Osteoblast (primary cell): Measurements from ENCODE around the gene CCDC85A. TPM values are rescaled to one million over a fixed set of nuclear protein-coding genes. Genes with fewer than 3 reads are reported as not detected.

Source experiments
- DNase-seq: peaks from one replicate; pipeline ENCODE4 v3.0.0; 2011; ENCODE audit warnings: low spot score, mixed read lengths; ENCODE audit not compliant: insufficient read length; ENCODE audit errors: missing footprints
- H2AFZ ChIP-seq: 2 replicates; pipeline ENCODE4 v1.6.0; 2011; ENCODE audit warnings: mild to moderate bottlenecking, low read length
- H3K27ac ChIP-seq: 2 replicates; pipeline ENCODE4 v1.5.1; 2011; ENCODE audit warnings: mild to moderate bottlenecking, low read depth, low read length, moderate library complexity
- H3K27me3 ChIP-seq: 2 replicates; pipeline ENCODE4 v1.6.0; 2012; ENCODE audit warnings: mild to moderate bottlenecking, control low read depth, inconsistent platforms, low read length, moderate library complexity; ENCODE audit not compliant: insufficient read depth
- H3K36me3 ChIP-seq: 2 replicates; pipeline ENCODE4 v1.5.1; 2011; ENCODE audit warnings: mild to moderate bottlenecking, low read length, control low read depth, moderate library complexity; ENCODE audit not compliant: insufficient read depth
- H3K4me1 ChIP-seq: 2 replicates; pipeline ENCODE4 v1.5.1; 2011; ENCODE audit warnings: mild to moderate bottlenecking, low read length, control low read depth, moderate library complexity; ENCODE audit not compliant: insufficient read depth
- H3K4me2 ChIP-seq: 2 replicates; pipeline ENCODE4 v1.6.0; 2011; ENCODE audit warnings: mild to moderate bottlenecking, low read length; ENCODE audit not compliant: insufficient read depth
- H3K4me3 ChIP-seq: fragments of 200-600 bp; sonication (generic); 3 replicates; pipeline ENCODE4 v1.5.1; 2012; ENCODE audit warnings: mild to moderate bottlenecking, low read length, inconsistent platforms; ENCODE audit not compliant: insufficient read depth
- H3K79me2 ChIP-seq: 2 replicates; pipeline ENCODE4 v1.6.0; 2012; ENCODE audit warnings: mild to moderate bottlenecking, low read length, control low read depth, inconsistent platforms; ENCODE audit not compliant: insufficient read depth
- H3K9me3 ChIP-seq: 2 replicates; pipeline ENCODE4 v1.5.1; 2011; ENCODE audit warnings: low read depth, low read length, control low read depth
- H4K20me1 ChIP-seq: 2 replicates; pipeline ENCODE4 v1.6.0; 2012; ENCODE audit warnings: mild to moderate bottlenecking, low read length, control low read depth; ENCODE audit not compliant: insufficient read depth
- total RNA-seq: library from RNA; depleted of rRNA; stranded (reverse); fragments of >200 nt; gene quantifications from 2 replicates; pipeline ENCODE4 v1.2.3, GENCODE V29; 2012
- TF ChIP-seq, protein P1 (sequence below): IDR thresholded peaks from 2 replicates; pipeline ENCODE4 v1.5.1; 2011; ENCODE audit warnings: mild to moderate bottlenecking, low read depth, low read length, moderate library complexity; ENCODE audit errors: extremely low read depth

Gene CCDC85A
- total RNA-seq, 1 donor: 0.72 TPM

DNA sequence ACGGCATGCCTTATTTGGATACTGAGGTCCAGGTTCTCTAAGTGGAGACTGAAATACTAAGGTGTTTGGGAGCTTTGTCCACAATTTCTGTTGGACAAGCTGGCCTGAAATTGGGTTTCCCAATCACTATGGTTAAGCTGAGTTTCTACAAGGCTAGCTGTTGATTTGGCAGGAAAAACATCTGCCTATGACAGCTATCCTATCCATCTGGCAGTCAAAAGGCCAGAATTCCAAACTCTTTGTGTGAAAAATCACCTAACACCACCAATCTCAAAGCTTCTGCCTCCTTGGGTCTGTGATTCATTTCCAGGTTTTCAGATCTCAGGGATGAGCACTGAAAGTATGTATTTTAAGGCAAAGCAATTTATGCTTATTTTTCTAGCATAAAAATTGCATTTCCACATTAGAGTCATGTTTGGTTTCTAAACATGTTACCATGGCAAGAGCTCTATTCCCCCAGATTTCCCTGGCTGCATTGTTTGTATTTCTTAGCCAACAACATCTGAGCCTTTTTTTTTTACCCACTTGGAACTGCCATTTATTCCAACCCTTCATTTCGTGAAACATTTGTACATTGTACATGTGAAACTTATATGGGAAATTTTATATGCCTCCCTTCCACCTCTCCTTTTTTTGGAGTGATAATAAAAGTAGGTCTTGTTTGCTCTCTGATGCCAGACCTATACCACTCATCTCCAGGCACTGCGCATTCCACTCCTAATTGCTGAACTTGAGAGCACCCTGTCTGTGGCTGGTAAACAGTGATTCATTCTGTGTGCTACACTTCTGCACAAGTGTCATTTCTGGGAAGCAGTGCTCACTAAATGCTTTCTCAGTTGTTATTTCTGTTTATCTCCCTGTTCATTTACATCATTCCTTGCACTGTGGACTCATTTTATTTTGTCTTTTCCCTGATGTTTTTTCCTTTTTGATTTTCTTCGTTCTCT is 15.9 kb upstream of the CCDC85A start:
- Histone ChIP-seq H3K4me3 (no peak overlapping the region), H3K9me3 (no peaks in the 10 kb centered on the region), H3K79me2 (no peaks in the 10 kb centered on the region), H3K27me3 (no peaks in the 10 kb centered on the region), H4K20me1 (no peaks in the 10 kb centered on the region), H3K36me3 (no peaks in the 10 kb centered on the region), H2AFZ (no peak overlapping the region), H3K4me1 (no peaks in the 10 kb centered on the region), H3K4me2 (no peak overlapping the region), H3K27ac (no peak overlapping the region)
- no peak for DNase-seq
- TF ChIP-seq, protein P1, sequence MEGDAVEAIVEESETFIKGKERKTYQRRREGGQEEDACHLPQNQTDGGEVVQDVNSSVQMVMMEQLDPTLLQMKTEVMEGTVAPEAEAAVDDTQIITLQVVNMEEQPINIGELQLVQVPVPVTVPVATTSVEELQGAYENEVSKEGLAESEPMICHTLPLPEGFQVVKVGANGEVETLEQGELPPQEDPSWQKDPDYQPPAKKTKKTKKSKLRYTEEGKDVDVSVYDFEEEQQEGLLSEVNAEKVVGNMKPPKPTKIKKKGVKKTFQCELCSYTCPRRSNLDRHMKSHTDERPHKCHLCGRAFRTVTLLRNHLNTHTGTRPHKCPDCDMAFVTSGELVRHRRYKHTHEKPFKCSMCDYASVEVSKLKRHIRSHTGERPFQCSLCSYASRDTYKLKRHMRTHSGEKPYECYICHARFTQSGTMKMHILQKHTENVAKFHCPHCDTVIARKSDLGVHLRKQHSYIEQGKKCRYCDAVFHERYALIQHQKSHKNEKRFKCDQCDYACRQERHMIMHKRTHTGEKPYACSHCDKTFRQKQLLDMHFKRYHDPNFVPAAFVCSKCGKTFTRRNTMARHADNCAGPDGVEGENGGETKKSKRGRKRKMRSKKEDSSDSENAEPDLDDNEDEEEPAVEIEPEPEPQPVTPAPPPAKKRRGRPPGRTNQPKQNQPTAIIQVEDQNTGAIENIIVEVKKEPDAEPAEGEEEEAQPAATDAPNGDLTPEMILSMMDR: no peak

- Histone ChIP-seq H3K4me2 (no peak overlapping the region), H2AFZ (no peak overlapping the region), H3K36me3 (no peaks in the 10 kb centered on the region), H4K20me1 (no peaks in the 10 kb centered on the region), H3K27me3 (no peaks in the 10 kb centered on the region), H3K27ac (no peak overlapping the region), H3K9me3 (no peaks in the 10 kb centered on the region), H3K79me2 (no peaks in the 10 kb centered on the region), H3K4me3 (no peak overlapping the region), H3K4me1 (no peaks in the 10 kb centered on the region)
- TF ChIP-seq, protein P1: no peak
- no peak for DNase-seq
Observed at GRCh38 chr2:56169521-56169920, 14.3 kb upstream of the CCDC85A start.

- Histone ChIP-seq H3K4me3 (no peak overlapping the region), H3K27ac (no peak overlapping the region), H3K4me2 (no peak overlapping the region), H3K27me3 (no peaks in the 10 kb centered on the region), H3K79me2 (no peaks in the 10 kb centered on the region), H2AFZ (no peak overlapping the region), H3K9me3 (no peaks in the 10 kb centered on the region), H3K36me3 (no peaks in the 10 kb centered on the region), H3K4me1 (no peaks in the 10 kb centered on the region), H4K20me1 (no peaks in the 10 kb centered on the region)
- TF ChIP-seq, protein P1: no peak
- no peak for DNase-seq
Observed at GRCh38 chr2:56170504-56170903, 13.3 kb upstream of the CCDC85A start.

DNA sequence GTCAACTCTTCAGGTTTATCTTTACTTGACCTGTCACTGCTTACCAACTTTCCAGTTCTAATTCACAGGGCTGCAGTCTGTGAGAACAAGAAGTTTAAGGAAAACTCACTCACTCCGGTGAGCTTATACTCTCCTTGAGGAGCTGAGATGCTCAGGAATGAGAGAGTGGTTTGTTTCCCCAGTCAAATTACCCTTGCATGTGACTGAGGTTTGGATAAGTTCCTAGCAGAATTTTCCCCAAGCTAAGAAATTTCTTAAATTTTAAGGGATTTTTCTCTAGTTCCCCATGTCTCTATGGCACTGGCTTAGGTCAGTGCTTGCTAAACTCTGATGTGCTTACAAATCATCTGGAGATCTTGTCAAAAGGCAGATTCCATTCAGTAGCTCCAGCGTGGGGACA is 12.8 kb upstream of the CCDC85A start:
- Histone ChIP-seq H3K4me3 (no peak overlapping the region), H3K36me3 (no peaks in the 10 kb centered on the region), H4K20me1 (no peaks in the 10 kb centered on the region), H3K4me1 (no peaks in the 10 kb centered on the region), H3K27me3 (no peaks in the 10 kb centered on the region), H2AFZ (no peak overlapping the region), H3K27ac (no peak overlapping the region), H3K79me2 (no peaks in the 10 kb centered on the region), H3K4me2 (no peak overlapping the region), H3K9me3 (no peaks in the 10 kb centered on the region)
- TF ChIP-seq, protein P1: no peak
- no peak for DNase-seq
